ENCODE measurements around the gene DNAH1. TPM values are rescaled to one million over a fixed set of nuclear protein-coding genes. Genes with fewer than 3 reads are reported as not detected.

Gene DNAH1
- total RNA-seq, 1 experiment from 2014 or later = 3.0 TPM

GRCh38 chr3:52398670-52399081, 82.6 kb downstream of the DNAH1 start:
- no peaks in the 10 kb centered on the region for H3K4me1 Mint-ChIP-seq (ENCODE audit: insufficient read depth, unreplicated experiment)
- CTCF ChIA-PET = interaction anchor here (0.9 to 1.6 kb wide), 2 partner anchors 13 to 14 kb away, joined by 3 to 5 read pairs; no protein-coding TSS in a partner anchor
- no peak overlapping the region for H3K4me3 Mint-ChIP-seq (ENCODE audit: unreplicated experiment)
- POLR2A ChIA-PET = interaction anchor here (1.3 kb wide), 1 partner anchor 10 kb away, joined by 3 read pairs; no protein-coding TSS in a partner anchor
- intact Hi-C loops (cut with micrococcal nuclease) = no loop called here
- TF ChIP-seq CTCF (IDR thresholded peaks at IDR 0.05; ENCODE audit: unreplicated experiment) = no peak
- peaks cover 25% of the 10 kb centered on the region for H3K36me3 Mint-ChIP-seq (ENCODE audit: insufficient read depth, unreplicated experiment)
- BruUV-seq (replicated peaks) = no TSS peak
- H3K27me3 Mint-ChIP-seq (ENCODE audit: insufficient read depth, unreplicated experiment) = no peaks in the 10 kb centered on the region
- H3K27ac Mint-ChIP-seq (ENCODE audit: low read depth, unreplicated experiment) = no peak overlapping the region
- H3K9me3 Mint-ChIP-seq (ENCODE audit: unreplicated experiment) = no peaks in the 10 kb centered on the region
- no peak for DNase-seq (ENCODE audit: unreplicated experiment)

GRCh38 chr3:52399131-52399530, 83.0 kb downstream of the DNAH1 start:
- ChIA-PET CTCF (interaction anchor here (0.9 to 1.6 kb wide), 2 partner anchors 13 to 14 kb away, joined by 3 to 5 read pairs; no protein-coding TSS in a partner anchor), POLR2A (interaction anchor here (1.3 kb wide), 1 partner anchor 10 kb away, joined by 3 read pairs; no protein-coding TSS in a partner anchor)
- DNase-seq (ENCODE audit: unreplicated experiment) = no peak

GRCh38 chr3:52399593-52399992, 83.5 kb downstream of the DNAH1 start:
- intact Hi-C loops (cut with micrococcal nuclease) = no loop called here
- no peak overlapping the region for H3K4me3 Mint-ChIP-seq (ENCODE audit: unreplicated experiment)
- DNase-seq (ENCODE audit: unreplicated experiment) = no peak
- no peaks in the 10 kb centered on the region for H3K9me3 Mint-ChIP-seq (ENCODE audit: unreplicated experiment)
- H3K27ac Mint-ChIP-seq (ENCODE audit: low read depth, unreplicated experiment) = no peak overlapping the region
- H3K36me3 Mint-ChIP-seq (ENCODE audit: insufficient read depth, unreplicated experiment) = peaks cover 30% of the 10 kb centered on the region
- POLR2A ChIA-PET = no interaction called here
- TF ChIP-seq CTCF (IDR thresholded peaks at IDR 0.05; ENCODE audit: unreplicated experiment) = no peak
- H3K27me3 Mint-ChIP-seq (ENCODE audit: insufficient read depth, unreplicated experiment) = no peaks in the 10 kb centered on the region
- no peaks in the 10 kb centered on the region for H3K4me1 Mint-ChIP-seq (ENCODE audit: insufficient read depth, unreplicated experiment)
- CTCF ChIA-PET = interaction anchor here (0.7 kb wide), 2 partner anchors 90 to 1783 kb away, joined by 3 read pairs; no protein-coding TSS in a partner anchor
- no TSS peak for BruUV-seq (replicated peaks)

More at GRCh38 chr3:52399131-52399530, 83.0 kb downstream of the DNAH1 start:
- no TSS peak for BruUV-seq (replicated peaks)
- no peaks in the 10 kb centered on the region for H3K4me1 Mint-ChIP-seq (ENCODE audit: insufficient read depth, unreplicated experiment)
- no peak overlapping the region for H3K4me3 Mint-ChIP-seq (ENCODE audit: unreplicated experiment)
- no peaks in the 10 kb centered on the region for H3K27me3 Mint-ChIP-seq (ENCODE audit: insufficient read depth, unreplicated experiment)
- intact Hi-C loops (cut with micrococcal nuclease) = no loop called here
- no peak for TF ChIP-seq CTCF (IDR thresholded peaks at IDR 0.05; ENCODE audit: unreplicated experiment)
- H3K27ac Mint-ChIP-seq (ENCODE audit: low read depth, unreplicated experiment) = no peak overlapping the region
- peaks cover 26% of the 10 kb centered on the region for H3K36me3 Mint-ChIP-seq (ENCODE audit: insufficient read depth, unreplicated experiment)
- no peaks in the 10 kb centered on the region for H3K9me3 Mint-ChIP-seq (ENCODE audit: unreplicated experiment)

GRCh38 chr3:52400275-52400793, 84.2 kb downstream of the DNAH1 start:
- Mint-ChIP-seq H3K4me3 (ENCODE audit: unreplicated experiment) (no peak overlapping the region), H3K9me3 (ENCODE audit: unreplicated experiment) (no peaks in the 10 kb centered on the region), H3K27ac (ENCODE audit: low read depth, unreplicated experiment) (no peak overlapping the region), H3K27me3 (ENCODE audit: insufficient read depth, unreplicated experiment) (no peaks in the 10 kb centered on the region), H3K4me1 (ENCODE audit: insufficient read depth, unreplicated experiment) (no peaks in the 10 kb centered on the region), H3K36me3 (ENCODE audit: insufficient read depth, unreplicated experiment) (peaks cover 34% of the 10 kb centered on the region)
- no TSS peak for BruUV-seq (replicated peaks)
- ChIA-PET CTCF (interaction anchor here (0.5 to 0.7 kb wide), 4 partner anchors 90 to 1784 kb away, joined by 3 to 4 read pairs (median 3); no protein-coding TSS in a partner anchor), POLR2A (interaction anchor here (1.2 kb wide), 1 partner anchor 45 kb away, joined by 3 read pairs; no protein-coding TSS in a partner anchor)
- no peak for DNase-seq (ENCODE audit: unreplicated experiment)
- no peak for TF ChIP-seq CTCF (IDR thresholded peaks at IDR 0.05; ENCODE audit: unreplicated experiment)
- intact Hi-C loops (cut with micrococcal nuclease) = no loop called here

All from MCF 10A (cell line).